ENCODE data around the gene PON3.

The PON3 gene

DNA sequence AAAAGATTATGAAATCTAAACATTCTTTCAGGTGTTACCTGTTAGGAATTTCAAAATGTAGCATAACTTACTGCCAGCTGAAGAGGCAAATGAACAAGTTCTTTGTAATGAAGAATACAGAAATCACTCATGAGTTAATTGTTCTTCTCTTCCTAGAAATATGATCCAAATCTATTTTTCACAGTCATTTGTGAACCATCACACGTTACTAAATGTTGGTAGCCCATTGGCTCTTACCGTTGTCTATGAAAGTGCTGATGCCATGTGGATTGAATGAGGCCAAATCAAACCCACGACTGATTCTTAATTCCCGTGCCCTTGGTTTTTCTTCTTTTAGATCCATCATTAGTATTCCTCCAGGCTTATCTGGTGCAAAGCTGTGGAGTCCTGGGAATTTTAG is 15.9 kb upstream of the PON3 start:
- Histone ChIP-seq H3K79me2 (ENCODE audit: insufficient read depth, low read length) (no peaks in the 10 kb centered on the region), H3K4me2 (ENCODE audit: low read length) (no peak overlapping the region), H3K9me3 (ENCODE audit: low read length) (no peaks in the 10 kb centered on the region), H3K36me3 (ENCODE audit: insufficient read depth, low read length) (peaks cover 8% of the 10 kb centered on the region; the same call in 1 of the 2 replicates), H3K27ac (ENCODE audit: low read depth, low read length, poor library complexity, severe bottlenecking) (no peak overlapping the region), H4K20me1 (ENCODE audit: insufficient read depth, low read length) (no peaks in the 10 kb centered on the region), H3K27me3 (ENCODE audit: insufficient read depth, low read length) (no peaks in the 10 kb centered on the region), H3K9me2 (ENCODE audit: low read depth, low read length) (no peaks in the 10 kb centered on the region), H3K9ac (ENCODE audit: low read length) (no peak overlapping the region), H2AFZ (ENCODE audit: low read length) (no peak overlapping the region), H3K4me1 (ENCODE audit: insufficient read depth, low read length, severe bottlenecking) (no peaks in the 10 kb centered on the region), H3F3A (ENCODE audit: insufficient read depth, low read length) (no peaks in the 10 kb centered on the region), H3K4me3 (ENCODE audit: low read depth, low read length, poor library complexity, severe bottlenecking) (no peak overlapping the region)
- TF ChIP-seq, protein P1, sequence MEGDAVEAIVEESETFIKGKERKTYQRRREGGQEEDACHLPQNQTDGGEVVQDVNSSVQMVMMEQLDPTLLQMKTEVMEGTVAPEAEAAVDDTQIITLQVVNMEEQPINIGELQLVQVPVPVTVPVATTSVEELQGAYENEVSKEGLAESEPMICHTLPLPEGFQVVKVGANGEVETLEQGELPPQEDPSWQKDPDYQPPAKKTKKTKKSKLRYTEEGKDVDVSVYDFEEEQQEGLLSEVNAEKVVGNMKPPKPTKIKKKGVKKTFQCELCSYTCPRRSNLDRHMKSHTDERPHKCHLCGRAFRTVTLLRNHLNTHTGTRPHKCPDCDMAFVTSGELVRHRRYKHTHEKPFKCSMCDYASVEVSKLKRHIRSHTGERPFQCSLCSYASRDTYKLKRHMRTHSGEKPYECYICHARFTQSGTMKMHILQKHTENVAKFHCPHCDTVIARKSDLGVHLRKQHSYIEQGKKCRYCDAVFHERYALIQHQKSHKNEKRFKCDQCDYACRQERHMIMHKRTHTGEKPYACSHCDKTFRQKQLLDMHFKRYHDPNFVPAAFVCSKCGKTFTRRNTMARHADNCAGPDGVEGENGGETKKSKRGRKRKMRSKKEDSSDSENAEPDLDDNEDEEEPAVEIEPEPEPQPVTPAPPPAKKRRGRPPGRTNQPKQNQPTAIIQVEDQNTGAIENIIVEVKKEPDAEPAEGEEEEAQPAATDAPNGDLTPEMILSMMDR (IDR thresholded peaks at IDR 0.05; ENCODE audit: low read length) = no peak
- TF ChIP-seq EZH2 (IDR thresholded peaks at IDR 0.05; ENCODE audit: borderline replicate concordance, low read length) = no peak

DNA sequence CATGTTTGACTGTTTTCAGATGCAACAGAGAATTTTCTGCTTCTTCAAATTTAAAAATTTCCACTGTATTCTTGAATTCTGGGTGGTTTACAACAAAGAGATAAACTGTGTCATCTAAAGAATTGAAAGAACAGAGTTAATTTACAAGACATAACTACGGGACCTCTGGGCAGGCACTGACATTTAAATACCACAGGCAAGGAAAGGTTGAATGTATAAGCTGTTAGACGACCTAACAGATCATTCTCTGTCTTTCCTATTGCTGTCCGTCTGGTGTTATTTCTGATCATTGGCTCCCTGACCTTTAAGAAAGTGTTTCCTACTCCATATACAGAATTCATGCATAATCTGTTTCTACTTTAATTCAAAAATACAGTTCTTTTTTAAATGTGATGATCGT is 15.5 kb upstream of the PON3 start:
- Histone ChIP-seq H3K4me1 (ENCODE audit: insufficient read depth, low read length, severe bottlenecking) (no peaks in the 10 kb centered on the region), H3K4me3 (ENCODE audit: low read depth, low read length, poor library complexity, severe bottlenecking) (no peak overlapping the region), H4K20me1 (ENCODE audit: insufficient read depth, low read length) (no peaks in the 10 kb centered on the region), H3K9ac (ENCODE audit: low read length) (no peak overlapping the region), H2AFZ (ENCODE audit: low read length) (no peak overlapping the region), H3K36me3 (ENCODE audit: insufficient read depth, low read length) (peaks cover 8% of the 10 kb centered on the region; the same call in 1 of the 2 replicates), H3K27ac (ENCODE audit: low read depth, low read length, poor library complexity, severe bottlenecking) (no peak overlapping the region), H3K27me3 (ENCODE audit: insufficient read depth, low read length) (no peaks in the 10 kb centered on the region), H3K79me2 (ENCODE audit: insufficient read depth, low read length) (no peaks in the 10 kb centered on the region), H3F3A (ENCODE audit: insufficient read depth, low read length) (no peaks in the 10 kb centered on the region), H3K9me3 (ENCODE audit: low read length) (no peaks in the 10 kb centered on the region), H3K9me2 (ENCODE audit: low read depth, low read length) (no peaks in the 10 kb centered on the region), H3K4me2 (ENCODE audit: low read length) (no peak overlapping the region)
- no peak for TF ChIP-seq EZH2 (IDR thresholded peaks at IDR 0.05; ENCODE audit: borderline replicate concordance, low read length)
- TF ChIP-seq, protein P1 (IDR thresholded peaks at IDR 0.05; ENCODE audit: low read length) = no peak

DNA sequence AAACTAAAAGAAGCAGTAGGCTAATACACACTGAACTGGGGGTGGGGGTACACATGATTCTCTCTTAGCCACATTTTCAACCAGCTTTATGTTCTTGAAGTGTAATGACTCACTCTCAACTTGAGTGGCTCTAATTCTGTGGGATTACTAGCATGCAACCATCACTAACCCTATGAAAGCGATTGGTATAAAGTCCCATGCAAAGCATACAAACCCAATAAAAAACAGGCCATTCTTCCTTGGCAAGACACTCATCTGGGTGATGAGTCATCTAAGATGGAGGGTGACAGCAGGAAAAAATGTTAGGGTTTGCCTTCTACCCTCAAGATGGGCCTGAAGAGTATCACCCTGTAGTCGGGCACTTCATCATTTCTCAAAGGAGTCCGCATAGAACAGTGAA is 14.9 kb upstream of the PON3 start:
- Histone ChIP-seq H3K79me2 (ENCODE audit: insufficient read depth, low read length) (no peaks in the 10 kb centered on the region), H2AFZ (ENCODE audit: low read length) (no peak overlapping the region), H4K20me1 (ENCODE audit: insufficient read depth, low read length) (no peaks in the 10 kb centered on the region), H3K9ac (ENCODE audit: low read length) (no peak overlapping the region), H3K9me2 (ENCODE audit: low read depth, low read length) (no peaks in the 10 kb centered on the region), H3K9me3 (ENCODE audit: low read length) (no peaks in the 10 kb centered on the region), H3K36me3 (ENCODE audit: insufficient read depth, low read length) (peaks cover 8% of the 10 kb centered on the region; the same call in 1 of the 2 replicates), H3K4me1 (ENCODE audit: insufficient read depth, low read length, severe bottlenecking) (no peaks in the 10 kb centered on the region), H3K27ac (ENCODE audit: low read depth, low read length, poor library complexity, severe bottlenecking) (no peak overlapping the region), H3K27me3 (ENCODE audit: insufficient read depth, low read length) (no peaks in the 10 kb centered on the region), H3K4me3 (ENCODE audit: low read depth, low read length, poor library complexity, severe bottlenecking) (no peak overlapping the region), H3F3A (ENCODE audit: insufficient read depth, low read length) (no peaks in the 10 kb centered on the region), H3K4me2 (ENCODE audit: low read length) (no peak overlapping the region)
- TF ChIP-seq, protein P1 (IDR thresholded peaks at IDR 0.05; ENCODE audit: low read length) = no peak
- no peak for TF ChIP-seq EZH2 (IDR thresholded peaks at IDR 0.05; ENCODE audit: borderline replicate concordance, low read length)
